GM06990 (cell line): ENCODE results near the gene TOM1L2.

ENCODE experiments used
- DNase-seq: peaks from one replicate; pipeline ENCODE4 v3.0.0-alpha.2; 2011; ENCODE audit not compliant: insufficient read length; ENCODE audit errors: extremely low read depth
- H3K27me3 ChIP-seq: replicated peaks from 2 replicates; pipeline ENCODE4 v1.6.0; 2011; ENCODE audit warnings: low read length; ENCODE audit not compliant: control insufficient read depth, insufficient read depth
- H3K36me3 ChIP-seq: 2 replicates; pipeline ENCODE4 v1.5.1; 2011; ENCODE audit warnings: low read length; ENCODE audit not compliant: control insufficient read depth, insufficient read depth
- H3K4me3 ChIP-seq: replicated peaks from 2 replicates; pipeline ENCODE4 v1.5.1; 2011; ENCODE audit warnings: low read depth, mild to moderate bottlenecking, control low read depth, low read length
- CTCF ChIP-seq: IDR thresholded peaks from 2 replicates; pipeline ENCODE4 v1.5.1; 2011; ENCODE audit warnings: low read length, control low read depth, mild to moderate bottlenecking, inconsistent platforms; ENCODE audit not compliant: insufficient read depth, poor library complexity, severe bottlenecking

TOM1L2 gene

GRCh38 chr17:18008496-18009268 is 36.5 kb upstream of the TOM1L2 start:
- peaks cover 3% of the 10 kb centered on the region; the same call in 1 of the 2 replicates for H3K36me3 ChIP-seq
- DNase-seq = no peak

GRCh38 chr17:18006495-18007239 is 34.5 kb upstream of the TOM1L2 start:
- Histone ChIP-seq H3K36me3 (peaks cover 3% of the 10 kb centered on the region; the same call in 1 of the 2 replicates), H3K4me3 (no peak overlapping the region), H3K27me3 (no peaks in the 10 kb centered on the region)
- DNase-seq = no peak
- no peak for TF ChIP-seq CTCF

More at GRCh38 chr17:18008496-18009268, 36.5 kb upstream of the TOM1L2 start:
- H3K4me3 ChIP-seq = no peak overlapping the region
- H3K27me3 ChIP-seq = no peaks in the 10 kb centered on the region
- no peak for TF ChIP-seq CTCF

- Histone ChIP-seq H3K27me3 (no peaks in the 10 kb centered on the region), H3K4me3 (no peak overlapping the region), H3K36me3 (peaks cover 3% of the 10 kb centered on the region; the same call in 1 of the 2 replicates)
- DNase-seq = no peak
- no peak for TF ChIP-seq CTCF
Observed at GRCh38 chr17:18005496-18005895, 33.3 kb upstream of the TOM1L2 start.

GRCh38 chr17:18004884-18005305 is 32.7 kb upstream of the TOM1L2 start:
- Histone ChIP-seq H3K4me3 (no peak overlapping the region), H3K27me3 (no peaks in the 10 kb centered on the region), H3K36me3 (peaks cover 3% of the 10 kb centered on the region; the same call in 1 of the 2 replicates)
- no peak for DNase-seq
- TF ChIP-seq CTCF = no peak

GRCh38 chr17:18004345-18004744 is 32.1 kb upstream of the TOM1L2 start:
- TF ChIP-seq CTCF = no peak
- no peaks in the 10 kb centered on the region for H3K27me3 ChIP-seq
- H3K36me3 ChIP-seq = peaks cover 3% of the 10 kb centered on the region; the same call in 1 of the 2 replicates
- H3K4me3 ChIP-seq = no peak overlapping the region
- no peak for DNase-seq
